Kidney epithelial cell (primary cell): ENCODE data around the gene SYNC. TPM values are rescaled to one million over a fixed set of nuclear protein-coding genes. Genes with fewer than 3 reads are reported as not detected.

Experiments
- DNase-seq: peaks from one replicate; pipeline ENCODE4 v3.0.0-alpha.2; 2010; ENCODE audit warnings: low read depth
- H3K27me3 ChIP-seq: 2 replicates; pipeline ENCODE4 v1.6.0; 2011; ENCODE audit warnings: low read length; ENCODE audit not compliant: control insufficient read depth, insufficient read depth
- H3K36me3 ChIP-seq: 2 replicates; pipeline ENCODE4 v1.5.1; 2011; ENCODE audit warnings: low read length; ENCODE audit not compliant: control insufficient read depth, insufficient read depth
- H3K4me3 ChIP-seq: 2 replicates; pipeline ENCODE4 v1.5.1; 2011; ENCODE audit warnings: low read depth, mild to moderate bottlenecking, control low read depth, low read length
- total RNA-seq: library from RNA; depleted of rRNA; stranded (reverse); fragments of >200 nt; gene quantifications from 2 replicates; pipeline ENCODE4 v1.2.3, GENCODE V29; 2015
- TF ChIP-seq, protein P1 (sequence below): IDR thresholded peaks from 2 replicates; pipeline ENCODE4 v1.5.1; 2011; ENCODE audit warnings: mild to moderate bottlenecking, moderate library complexity, low read length, control low read depth, inconsistent platforms; ENCODE audit not compliant: insufficient read depth, poor library complexity, severe bottlenecking

The SYNC gene
- total RNA-seq, 1 donor from 2014 or later: 3.8 TPM

- TF ChIP-seq, protein P1, sequence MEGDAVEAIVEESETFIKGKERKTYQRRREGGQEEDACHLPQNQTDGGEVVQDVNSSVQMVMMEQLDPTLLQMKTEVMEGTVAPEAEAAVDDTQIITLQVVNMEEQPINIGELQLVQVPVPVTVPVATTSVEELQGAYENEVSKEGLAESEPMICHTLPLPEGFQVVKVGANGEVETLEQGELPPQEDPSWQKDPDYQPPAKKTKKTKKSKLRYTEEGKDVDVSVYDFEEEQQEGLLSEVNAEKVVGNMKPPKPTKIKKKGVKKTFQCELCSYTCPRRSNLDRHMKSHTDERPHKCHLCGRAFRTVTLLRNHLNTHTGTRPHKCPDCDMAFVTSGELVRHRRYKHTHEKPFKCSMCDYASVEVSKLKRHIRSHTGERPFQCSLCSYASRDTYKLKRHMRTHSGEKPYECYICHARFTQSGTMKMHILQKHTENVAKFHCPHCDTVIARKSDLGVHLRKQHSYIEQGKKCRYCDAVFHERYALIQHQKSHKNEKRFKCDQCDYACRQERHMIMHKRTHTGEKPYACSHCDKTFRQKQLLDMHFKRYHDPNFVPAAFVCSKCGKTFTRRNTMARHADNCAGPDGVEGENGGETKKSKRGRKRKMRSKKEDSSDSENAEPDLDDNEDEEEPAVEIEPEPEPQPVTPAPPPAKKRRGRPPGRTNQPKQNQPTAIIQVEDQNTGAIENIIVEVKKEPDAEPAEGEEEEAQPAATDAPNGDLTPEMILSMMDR: no peak
- H3K27me3 ChIP-seq: no peaks in the 10 kb centered on the region
- H3K36me3 ChIP-seq: no peaks in the 10 kb centered on the region
- DNase-seq: no peak
- peak overlapping the region; percentile 84 for H3K4me3 ChIP-seq
These were observed 38.5 kb upstream of the SYNC start for GRCh38 chr1:32741059-32741412.

DNA sequence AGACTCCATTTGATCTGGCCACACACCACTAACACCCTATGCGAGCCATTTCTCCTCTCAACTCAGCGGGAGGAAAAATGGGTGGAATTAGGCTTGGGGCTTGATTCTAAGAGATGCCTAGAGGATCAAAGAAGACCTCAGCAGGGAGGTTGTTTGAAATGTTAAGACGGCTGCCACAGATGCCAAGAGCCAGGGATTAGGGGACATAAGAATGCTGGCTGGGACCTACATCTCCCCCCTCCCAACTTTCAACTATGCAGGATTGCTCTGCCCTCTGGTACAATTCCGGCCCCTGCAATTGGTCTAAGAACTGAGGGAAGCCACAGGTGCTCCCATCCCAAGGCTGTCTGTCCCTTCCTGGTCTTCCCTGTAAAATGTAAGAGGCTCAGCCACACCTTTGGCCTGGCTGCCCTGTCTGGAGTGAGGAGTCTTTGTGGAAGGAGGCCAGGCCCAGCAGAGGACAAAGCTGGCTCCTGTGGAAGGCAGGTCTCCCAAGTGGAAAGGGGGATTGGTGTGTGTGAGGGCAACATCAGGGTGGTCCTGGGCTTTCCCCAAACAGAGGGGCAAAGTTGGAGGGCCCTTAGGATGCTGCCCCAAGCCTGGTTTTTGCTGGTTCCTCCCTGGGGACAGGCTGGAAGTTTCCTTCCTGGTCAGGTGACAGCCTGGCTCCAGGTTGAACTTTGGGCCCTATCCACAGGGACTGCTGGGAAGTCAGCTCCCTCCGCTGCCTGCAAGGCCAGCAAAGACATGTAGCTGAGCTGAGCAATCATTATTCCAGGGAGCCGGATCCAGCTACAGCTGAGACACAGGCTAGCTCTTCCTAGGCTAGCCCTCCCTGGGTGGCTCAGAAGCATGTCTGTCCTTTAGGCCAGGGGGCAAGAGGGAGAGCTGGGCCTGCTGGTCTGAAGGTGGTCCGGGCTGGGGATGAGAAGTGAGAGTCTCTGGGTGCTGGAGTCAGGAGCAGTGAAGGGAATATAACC, 34.5 kb upstream of the SYNC start:
- no peak for DNase-seq
- H3K27me3 ChIP-seq: no peaks in the 10 kb centered on the region
- no peaks in the 10 kb centered on the region for H3K36me3 ChIP-seq
- no peak overlapping the region for H3K4me3 ChIP-seq
- TF ChIP-seq, protein P1: no peak

GRCh38 chr1:32733582-32734321, 31.2 kb upstream of the SYNC start:
- Histone ChIP-seq H3K27me3 (no peaks in the 10 kb centered on the region), H3K4me3 (no peak overlapping the region), H3K36me3 (no peaks in the 10 kb centered on the region)
- no peak for DNase-seq
- TF ChIP-seq, protein P1: no peak

DNA sequence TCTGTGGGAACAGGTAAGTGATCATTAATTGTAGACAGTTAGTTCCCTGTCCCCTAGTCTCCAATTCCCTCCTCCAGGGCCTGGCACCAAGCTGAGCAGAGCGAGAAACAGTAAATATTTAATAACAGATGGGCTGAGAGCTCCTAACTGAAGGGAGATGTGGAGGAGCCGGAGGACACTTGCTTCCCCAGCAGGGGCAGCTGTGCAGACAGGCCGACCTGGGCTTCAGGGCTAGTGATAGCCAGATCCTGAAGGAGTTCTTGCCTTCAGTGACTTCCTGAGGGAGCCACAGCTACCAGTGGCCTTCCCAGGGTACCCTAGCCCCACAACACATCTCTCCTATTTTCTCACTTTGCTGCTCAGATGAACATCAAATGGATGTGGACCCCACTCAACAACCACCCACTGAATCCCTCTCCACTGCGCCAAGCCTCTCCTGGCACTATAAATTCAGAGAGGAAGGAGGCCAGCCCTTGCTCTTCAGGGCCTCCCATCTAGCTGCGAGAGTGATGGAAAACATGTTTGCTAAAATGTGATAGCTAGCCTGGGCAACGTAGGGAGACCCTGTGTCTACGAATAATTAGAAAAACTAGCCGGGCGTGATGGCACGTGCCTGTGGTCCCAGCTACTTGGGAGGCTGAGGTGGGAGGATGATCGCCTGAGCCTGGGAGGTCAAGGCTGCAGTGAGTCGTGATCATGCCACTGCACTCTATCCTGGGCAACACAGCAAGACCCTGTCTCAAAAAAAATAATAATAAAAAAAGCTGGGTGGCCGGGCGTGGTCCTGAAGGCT, 26.9 kb upstream of the SYNC start:
- no peak for DNase-seq
- TF ChIP-seq, protein P1: no peak
- H3K36me3 ChIP-seq: no peaks in the 10 kb centered on the region

DNA sequence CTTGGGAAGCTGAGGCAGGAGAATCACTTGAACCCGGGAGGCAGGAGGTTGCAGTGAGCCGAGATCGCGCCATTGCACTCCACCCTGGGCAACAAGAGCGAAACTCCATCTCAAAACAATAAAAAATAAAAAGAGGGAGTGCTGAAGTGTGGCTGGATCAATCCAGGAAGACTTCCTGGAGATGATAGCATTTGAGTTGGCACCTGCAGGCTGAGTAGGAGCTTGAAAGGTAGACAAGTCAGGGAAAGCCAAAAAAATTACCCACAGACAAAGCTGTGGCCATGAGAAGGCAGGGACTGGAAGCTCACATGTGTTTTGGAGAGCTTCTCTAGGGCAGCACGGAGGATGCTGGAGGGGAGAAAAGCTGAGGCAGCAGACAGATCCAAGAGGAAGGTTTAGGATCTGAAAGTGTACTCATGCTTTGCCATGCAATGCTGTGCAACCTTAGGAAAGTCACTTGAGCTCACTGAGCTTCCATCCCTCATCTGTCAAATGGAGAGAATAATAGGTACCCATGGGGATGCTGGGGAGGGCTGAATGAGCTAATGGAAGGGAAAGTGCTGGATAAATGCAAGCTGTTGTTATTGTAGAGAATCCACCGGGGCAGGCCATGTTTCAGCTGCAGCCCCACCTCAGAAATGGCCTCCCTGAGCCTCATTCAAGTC, 26.0 kb upstream of the SYNC start:
- TF ChIP-seq, protein P1: no peak
- Histone ChIP-seq H3K27me3 (no peaks in the 10 kb centered on the region), H3K36me3 (no peaks in the 10 kb centered on the region), H3K4me3 (no peak overlapping the region)
- DNase-seq: no peak

More for the DNA sequence above, 26.9 kb upstream of the SYNC start:
- no peaks in the 10 kb centered on the region for H3K27me3 ChIP-seq
- H3K4me3 ChIP-seq: no peak overlapping the region
